Progenitor cell of endocrine pancreas (in vitro differentiated cells): Measurements from ENCODE around the gene EIF4E1B. TPM values are rescaled to one million over a fixed set of nuclear protein-coding genes. Genes with fewer than 3 reads are reported as not detected.

Experiments used
- DNase-seq: peaks from one replicate; pipeline ENCODE4 v3.0.0; 2021; ENCODE audit warnings: low spot score; ENCODE audit not compliant: unreplicated experiment
- H3K27ac Mint-ChIP-seq: 2 replicates; pipeline ENCODE4 v1.8.0; 2021; ENCODE audit warnings: mild to moderate bottlenecking, moderate library complexity, mixed read lengths
- H3K27me3 Mint-ChIP-seq: 2 replicates; pipeline ENCODE4 v1.8.0; 2021; ENCODE audit warnings: mixed read lengths
- H3K36me3 Mint-ChIP-seq: 2 replicates; pipeline ENCODE4 v1.8.0; 2022; ENCODE audit warnings: mixed read lengths; ENCODE audit not compliant: insufficient read depth
- H3K4me1 Mint-ChIP-seq: 2 replicates; pipeline ENCODE4 v1.8.0; 2021; ENCODE audit warnings: low read depth, mixed read lengths
- H3K4me3 Mint-ChIP-seq: 2 replicates; pipeline ENCODE4 v1.8.0; 2021; ENCODE audit warnings: low read depth, mild to moderate bottlenecking, moderate library complexity, mixed read lengths
- H3K9me3 Mint-ChIP-seq: 2 replicates; pipeline ENCODE4 v1.8.0; 2021; ENCODE audit warnings: low read depth, mixed read lengths
- total RNA-seq: library from RNA; stranded (reverse); gene quantifications from 2 replicates; pipeline ENCODE4 v1.2.1, GENCODE V29; 2021
- TF ChIP-seq, protein P1 (sequence below): fragments of 200-600 bp; sonication (generic); IDR thresholded peaks from one replicate; pipeline ENCODE4 v1.5.0; 2021; ENCODE audit warnings: antibody characterized with exemption, mild to moderate bottlenecking; ENCODE audit not compliant: unreplicated experiment

The EIF4E1B gene
- total RNA-seq, 1 donor from 2014 or later, result not detected

DNA sequence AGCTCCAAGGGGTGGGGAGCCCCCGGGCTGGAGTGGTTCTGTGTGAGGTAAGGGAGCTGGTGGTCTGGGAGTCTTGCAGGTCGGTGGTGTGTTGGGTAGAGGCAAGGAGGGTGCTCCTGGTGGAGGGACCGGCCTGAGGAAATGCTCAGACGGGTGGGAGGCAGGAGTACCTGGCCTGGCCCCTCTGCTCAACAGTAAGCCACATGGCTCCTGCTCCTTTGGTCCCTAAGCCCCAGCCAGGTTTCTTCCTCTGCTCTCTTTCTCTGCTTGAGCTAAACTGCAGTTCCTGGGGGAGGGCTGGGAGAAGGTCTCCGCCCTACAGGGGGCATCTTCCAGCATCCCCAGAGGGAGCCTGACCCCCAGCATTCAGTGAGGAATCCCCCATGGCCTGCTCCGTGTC lies 34.0 kb downstream of the EIF4E1B start:
- DNase-seq, result no peak
- H3K27me3 Mint-ChIP-seq, result peaks cover 24% of the 10 kb centered on the region
- H3K27ac Mint-ChIP-seq, result no peak overlapping the region
- H3K36me3 Mint-ChIP-seq, result no peaks in the 10 kb centered on the region
- TF ChIP-seq, protein P1, sequence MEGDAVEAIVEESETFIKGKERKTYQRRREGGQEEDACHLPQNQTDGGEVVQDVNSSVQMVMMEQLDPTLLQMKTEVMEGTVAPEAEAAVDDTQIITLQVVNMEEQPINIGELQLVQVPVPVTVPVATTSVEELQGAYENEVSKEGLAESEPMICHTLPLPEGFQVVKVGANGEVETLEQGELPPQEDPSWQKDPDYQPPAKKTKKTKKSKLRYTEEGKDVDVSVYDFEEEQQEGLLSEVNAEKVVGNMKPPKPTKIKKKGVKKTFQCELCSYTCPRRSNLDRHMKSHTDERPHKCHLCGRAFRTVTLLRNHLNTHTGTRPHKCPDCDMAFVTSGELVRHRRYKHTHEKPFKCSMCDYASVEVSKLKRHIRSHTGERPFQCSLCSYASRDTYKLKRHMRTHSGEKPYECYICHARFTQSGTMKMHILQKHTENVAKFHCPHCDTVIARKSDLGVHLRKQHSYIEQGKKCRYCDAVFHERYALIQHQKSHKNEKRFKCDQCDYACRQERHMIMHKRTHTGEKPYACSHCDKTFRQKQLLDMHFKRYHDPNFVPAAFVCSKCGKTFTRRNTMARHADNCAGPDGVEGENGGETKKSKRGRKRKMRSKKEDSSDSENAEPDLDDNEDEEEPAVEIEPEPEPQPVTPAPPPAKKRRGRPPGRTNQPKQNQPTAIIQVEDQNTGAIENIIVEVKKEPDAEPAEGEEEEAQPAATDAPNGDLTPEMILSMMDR, result no peak
- H3K4me3 Mint-ChIP-seq, result no peak overlapping the region
- no peaks in the 10 kb centered on the region for H3K9me3 Mint-ChIP-seq
- H3K4me1 Mint-ChIP-seq, result no peaks in the 10 kb centered on the region

DNA sequence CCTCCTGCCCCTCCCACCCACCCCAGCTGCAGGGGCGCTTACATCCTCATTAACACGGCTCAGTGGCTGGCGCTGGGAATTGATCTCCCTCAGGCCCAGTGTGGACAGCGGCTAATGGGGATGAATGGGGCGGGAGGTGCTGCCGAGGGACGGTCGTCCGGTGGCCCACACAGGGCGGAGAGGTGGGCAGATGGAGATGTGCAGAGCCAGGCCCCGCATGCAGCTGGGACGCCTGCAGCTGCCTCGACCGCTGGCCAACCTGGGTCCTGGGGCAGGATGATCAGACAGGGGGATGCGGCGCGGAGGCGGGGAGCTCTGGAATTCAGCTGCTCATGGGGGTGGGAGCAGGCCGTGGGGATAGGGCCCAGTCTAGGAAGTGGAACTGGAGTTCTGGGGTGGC lies 34.4 kb downstream of the EIF4E1B start:
- TF ChIP-seq, protein P1, result no peak
- Mint-ChIP-seq H3K27ac (no peak overlapping the region), H3K9me3 (no peaks in the 10 kb centered on the region), H3K4me3 (no peak overlapping the region), H3K27me3 (peaks cover 27% of the 10 kb centered on the region), H3K4me1 (no peaks in the 10 kb centered on the region), H3K36me3 (no peaks in the 10 kb centered on the region)
- no peak for DNase-seq

DNA sequence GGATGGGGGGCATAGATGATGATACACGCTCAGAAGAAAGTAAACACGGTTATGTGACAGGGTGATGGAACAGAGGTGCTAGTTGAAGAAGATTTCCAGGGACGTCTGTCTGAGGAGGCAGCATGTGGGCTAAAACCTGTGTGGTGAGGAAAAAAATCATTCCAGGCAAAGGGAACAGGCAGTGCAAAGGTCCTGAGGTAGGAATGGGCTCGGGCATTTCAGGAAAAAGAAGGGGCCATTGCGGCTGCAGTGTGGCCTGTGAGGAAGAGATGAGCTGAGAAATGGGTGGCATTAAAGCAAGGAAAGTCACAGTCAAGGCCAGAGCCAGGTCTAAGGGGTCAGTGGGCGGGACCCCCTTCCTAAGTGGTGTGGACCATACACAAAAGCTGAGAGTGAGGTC lies 35.0 kb downstream of the EIF4E1B start:
- Mint-ChIP-seq H3K9me3 (no peaks in the 10 kb centered on the region), H3K27me3 (peaks cover 27% of the 10 kb centered on the region), H3K4me1 (no peaks in the 10 kb centered on the region), H3K4me3 (no peak overlapping the region), H3K36me3 (no peaks in the 10 kb centered on the region), H3K27ac (peak overlapping the region; percentile 67)
- DNase-seq, result no peak
- TF ChIP-seq, protein P1, result no peak

DNA sequence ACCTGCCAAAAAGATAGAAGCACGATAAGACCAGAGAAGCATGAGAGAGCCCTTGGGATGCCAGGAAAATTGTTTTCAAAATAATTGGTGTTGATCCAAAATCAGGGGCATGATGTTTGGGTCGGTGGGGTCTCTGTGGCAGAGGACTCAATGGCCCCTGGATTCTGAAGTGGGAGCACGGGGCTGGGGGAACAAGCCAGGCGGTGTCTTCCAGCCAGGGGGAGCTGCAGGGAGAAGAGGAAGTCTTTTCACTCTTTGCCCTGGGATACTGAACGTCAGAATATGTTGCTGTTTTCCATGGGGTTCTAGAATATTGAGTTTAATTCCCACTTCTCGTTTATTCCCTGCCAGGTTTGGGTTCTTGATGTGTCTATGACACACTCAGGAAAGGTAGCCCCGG lies 37.2 kb downstream of the EIF4E1B start:
- no peak overlapping the region for H3K27ac Mint-ChIP-seq
- no peaks in the 10 kb centered on the region for H3K36me3 Mint-ChIP-seq
- H3K4me1 Mint-ChIP-seq, result peaks cover 3% of the 10 kb centered on the region
- no peaks in the 10 kb centered on the region for H3K9me3 Mint-ChIP-seq
- H3K4me3 Mint-ChIP-seq, result no peak overlapping the region
- DNase-seq, result no peak
- TF ChIP-seq, protein P1, result no peak
- H3K27me3 Mint-ChIP-seq, result peaks cover 36% of the 10 kb centered on the region

DNA sequence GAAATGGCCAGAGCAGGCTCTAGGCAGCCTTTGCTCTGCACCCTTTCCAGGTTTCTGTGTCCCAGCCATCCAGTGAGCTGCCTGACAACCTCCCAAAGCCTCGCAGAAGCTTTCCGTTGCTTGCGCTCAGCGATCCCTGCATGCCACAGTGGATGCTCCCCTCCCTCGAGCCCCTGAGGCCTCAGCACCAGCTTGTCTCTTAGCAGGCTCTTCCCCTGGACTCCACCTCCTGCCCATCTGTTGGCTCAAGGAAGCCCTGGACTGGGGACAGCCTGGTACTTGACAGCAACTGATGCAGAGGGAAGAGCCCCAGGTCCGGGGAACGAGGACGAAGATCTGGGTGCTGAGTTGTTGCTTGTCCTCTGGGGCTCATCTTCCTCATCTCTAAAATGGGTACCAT lies 40.0 kb downstream of the EIF4E1B start:
- H3K4me3 Mint-ChIP-seq, result no peak overlapping the region
- no peak overlapping the region for H3K27ac Mint-ChIP-seq
- no peaks in the 10 kb centered on the region for H3K9me3 Mint-ChIP-seq
- DNase-seq, result no peak
- H3K27me3 Mint-ChIP-seq, result peaks cover 29% of the 10 kb centered on the region
- peaks cover 3% of the 10 kb centered on the region for H3K4me1 Mint-ChIP-seq
- TF ChIP-seq, protein P1, result no peak
- no peaks in the 10 kb centered on the region for H3K36me3 Mint-ChIP-seq
